ENCODE results near the gene C11orf97.
"Not testable (repeated sequence)": the region's sequence is repeated elsewhere in the genome, so short reads cannot be mapped to it uniquely, and the experiment has no call there.

Gene C11orf97

GRCh38 chr11:94557992-94558391 lies 45.7 kb downstream of the C11orf97 start:
- no peak for DNase-seq (ENCODE audit: low read depth)

DNA sequence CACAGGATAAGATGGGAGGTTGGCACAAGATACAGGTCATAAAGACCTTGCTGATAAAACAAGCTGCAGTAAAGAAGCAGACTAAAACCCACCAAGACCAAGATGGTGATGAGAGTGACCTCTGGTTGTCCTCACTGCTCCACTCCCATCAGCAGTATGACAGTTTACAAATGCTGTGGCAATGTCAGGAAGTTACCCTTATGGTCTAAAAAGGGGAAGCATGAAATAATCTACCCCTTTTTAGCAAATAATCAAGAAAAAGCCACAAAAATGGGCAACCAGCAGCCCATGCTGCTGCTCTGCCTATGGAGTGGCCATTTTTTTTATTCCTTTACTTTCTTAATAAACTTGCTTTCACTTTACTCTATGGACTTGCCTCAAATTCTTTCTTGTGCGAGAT lies 46.2 kb downstream of the C11orf97 start:
- DNase-seq (ENCODE audit: low read depth) = no peak

DNA sequence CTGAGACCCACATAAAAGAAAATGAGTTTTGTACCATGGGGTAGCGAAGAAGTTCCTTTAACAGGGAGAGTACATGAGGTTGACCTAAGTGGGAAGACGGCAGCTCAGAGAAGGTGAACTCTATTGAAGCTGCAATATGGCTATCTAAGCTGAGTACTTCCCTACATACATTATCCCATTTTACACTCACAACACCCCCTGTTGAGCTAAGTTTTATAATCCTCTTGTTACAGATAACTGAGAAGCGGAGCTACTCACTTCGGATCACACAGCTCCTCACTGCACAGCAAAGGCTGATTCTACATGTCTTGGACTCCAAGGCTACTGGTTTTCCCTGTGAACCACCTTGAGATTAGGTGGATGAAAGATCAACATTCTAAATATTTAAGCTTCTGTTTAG lies 46.7 kb downstream of the C11orf97 start:
- DNase-seq (ENCODE audit: low read depth) = no peak

- DNase-seq (ENCODE audit: low read depth) = no peak
Observed at GRCh38 chr11:94559361-94559760, 47.1 kb downstream of the C11orf97 start.

DNA sequence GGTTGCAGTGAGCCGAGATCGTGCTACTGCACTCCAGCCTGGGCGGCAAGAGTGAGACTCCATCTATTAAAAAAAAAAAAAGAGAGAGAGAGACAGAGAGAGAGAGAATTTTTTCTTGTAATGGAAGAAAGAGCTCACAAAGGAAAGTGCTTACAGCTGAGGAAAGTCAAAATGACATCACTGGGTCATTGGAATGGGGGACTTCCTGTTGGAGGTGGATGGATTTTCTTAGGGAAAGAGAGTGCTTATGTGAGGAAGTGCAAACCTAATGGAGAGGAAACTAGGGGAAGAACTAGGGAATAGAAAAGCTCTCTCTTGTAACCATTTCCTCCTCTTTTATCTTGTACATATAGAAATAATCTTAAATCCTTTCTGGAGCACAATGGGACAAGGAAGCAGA lies 48.6 kb downstream of the C11orf97 start:
- no peak for DNase-seq (ENCODE audit: low read depth)

GRCh38 chr11:94563176-94563847 lies 51.1 kb downstream of the C11orf97 start:
- no peak for DNase-seq (ENCODE audit: low read depth)

DNA sequence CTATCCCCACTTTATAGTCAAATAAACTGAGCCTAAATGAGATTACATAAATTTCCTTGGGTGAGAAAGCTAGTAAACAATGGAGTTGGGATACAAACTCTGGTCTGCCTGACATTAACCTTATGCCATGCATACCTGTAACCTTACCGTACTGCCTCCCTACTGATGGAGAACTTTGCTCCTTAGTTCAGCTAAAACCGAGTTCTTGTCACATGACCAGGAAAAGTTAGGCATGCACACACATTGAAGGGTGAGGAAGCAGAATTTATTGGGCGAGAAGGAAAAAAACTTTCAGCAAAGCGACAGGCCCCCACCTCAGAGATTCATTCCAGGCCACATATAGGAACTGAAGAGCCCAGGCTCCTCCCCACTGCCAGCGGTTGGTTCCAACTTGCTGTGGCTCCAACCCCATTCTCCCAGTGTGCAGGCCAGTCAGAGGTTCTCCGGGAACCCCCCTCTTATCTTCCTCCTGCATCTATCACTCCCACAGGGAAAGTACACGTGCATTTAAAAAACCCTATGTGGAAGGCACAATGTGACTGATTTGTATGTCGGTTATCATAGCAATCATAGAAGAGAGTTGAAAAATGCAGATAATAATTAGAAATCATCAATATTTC lies 51.7 kb downstream of the C11orf97 start:
- no peak for DNase-seq (ENCODE audit: low read depth)

GRCh38 chr11:94567181-94567670 lies 55.0 kb downstream of the C11orf97 start, which contains the start of gene PIWIL4:
TSS of gene PIWIL4 (plus strand) at chr11:94567368. CDS start at chr11:94567519, 151 bp downstream.
- DNase-seq (ENCODE audit: low read depth) = no peak

DNA sequence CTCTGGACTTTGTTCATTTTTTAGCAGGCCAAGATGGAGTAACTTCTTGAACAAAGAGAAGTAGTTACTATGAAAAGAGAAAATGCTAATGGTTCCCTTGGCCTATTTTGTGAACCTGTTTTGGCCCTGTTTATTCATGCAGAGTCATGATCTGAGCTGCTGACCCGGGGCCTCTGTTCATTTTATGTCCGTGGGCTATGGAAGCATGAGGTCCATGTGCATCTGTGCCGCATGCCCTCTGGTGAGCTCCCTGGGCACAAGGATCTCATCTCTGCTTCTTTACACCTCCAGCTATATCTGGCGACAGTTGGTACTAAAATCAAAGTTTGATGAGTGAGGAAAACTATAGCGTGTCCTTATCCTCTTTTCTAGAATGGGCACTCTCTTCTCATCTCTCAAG lies 55.9 kb downstream of the C11orf97 start:
- DNase-seq (ENCODE audit: low read depth) = no peak

DNA sequence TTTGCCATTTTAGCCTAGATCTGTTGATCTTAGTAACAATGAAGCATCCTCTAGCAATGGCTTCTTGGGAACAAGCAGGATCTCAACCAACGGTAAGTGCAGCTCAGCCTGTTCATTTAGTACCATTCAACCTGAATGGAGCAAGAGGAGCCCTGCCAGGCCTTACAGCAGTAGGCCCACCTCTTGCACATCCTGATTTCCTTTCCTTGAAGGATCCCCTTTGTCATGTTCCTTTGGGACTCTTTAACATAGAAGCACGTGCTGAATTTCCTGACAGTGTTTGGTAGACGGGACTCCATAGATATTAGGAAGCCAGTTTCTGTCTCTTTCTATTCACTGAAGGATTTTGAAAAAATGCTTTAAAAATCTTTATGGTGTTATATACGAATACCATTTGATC lies 56.5 kb downstream of the C11orf97 start:
- DNase-seq (ENCODE audit: low read depth) = no peak

DNA sequence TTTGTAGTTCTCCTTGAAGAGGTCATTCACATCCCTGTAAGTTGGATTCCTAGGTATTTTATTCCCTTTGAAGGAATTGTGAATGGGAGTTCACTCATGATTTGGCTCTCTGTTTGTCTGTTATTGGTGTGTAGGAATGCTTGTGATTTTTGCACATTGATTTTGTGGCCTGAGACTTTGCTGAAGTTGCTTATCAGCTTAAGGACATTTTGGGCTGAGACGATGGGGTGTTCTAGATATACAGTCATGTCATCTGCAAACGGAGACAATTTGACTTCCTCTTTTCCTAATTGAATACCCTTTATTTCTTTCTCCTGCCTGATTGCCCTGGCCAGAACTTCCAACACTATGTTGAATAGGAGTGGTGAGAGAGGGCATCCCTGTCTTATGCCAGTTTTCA lies 60.7 kb downstream of the C11orf97 start:
- DNase-seq (ENCODE audit: low read depth) = not testable (repeated sequence)

DNA sequence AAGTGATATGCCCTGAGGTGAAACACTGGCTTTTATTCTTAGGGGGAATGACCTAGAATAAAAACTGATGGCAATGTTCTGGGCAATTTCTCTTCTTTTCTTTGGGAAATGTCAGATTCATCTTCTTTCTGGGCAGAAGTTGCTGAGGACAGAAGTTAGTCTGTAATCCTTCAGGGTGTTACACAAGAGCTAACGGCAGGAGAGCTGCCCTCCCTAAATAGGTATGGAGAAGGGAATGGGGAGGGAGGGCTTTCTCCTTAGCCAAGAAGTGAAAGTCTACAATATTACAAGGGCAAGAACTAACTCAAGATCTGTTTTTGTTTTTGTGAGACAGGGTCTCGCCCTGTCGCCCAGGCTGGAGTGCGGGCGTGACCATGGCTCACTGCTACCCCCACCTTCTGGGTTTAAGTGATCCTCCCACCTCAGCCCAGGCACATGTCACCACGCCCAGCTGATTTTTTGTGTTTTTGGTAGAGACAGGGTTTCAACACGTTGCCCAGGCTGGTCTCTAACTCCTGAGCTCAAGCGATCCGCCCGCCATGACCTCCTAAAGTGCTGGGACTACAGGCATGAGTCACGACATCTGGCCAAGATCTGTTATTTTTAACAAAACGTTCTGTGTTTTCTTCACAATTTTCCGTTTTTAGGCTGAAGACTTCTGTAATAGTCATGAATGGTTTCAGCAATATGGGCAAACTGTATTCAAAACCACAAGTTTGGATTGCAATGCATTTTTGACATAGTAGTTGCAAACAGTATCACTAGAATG lies 62.1 kb downstream of the C11orf97 start:
- no peak for DNase-seq (ENCODE audit: low read depth)

GRCh38 chr11:94576306-94576705 lies 64.0 kb downstream of the C11orf97 start:
- DNase-seq (ENCODE audit: low read depth) = no peak

GRCh38 chr11:94577841-94578240 lies 65.6 kb downstream of the C11orf97 start:
- DNase-seq (ENCODE audit: low read depth) = no peak

All from T-helper 22 cell (primary cell).